ENCODE results near the gene PDZD8. TPM values are rescaled to one million over a fixed set of nuclear protein-coding genes. Genes with fewer than 3 reads are reported as not detected.
"Not testable (repeated sequence)": the region's sequence is repeated elsewhere in the genome, so short reads cannot be mapped to it uniquely, and the experiment has no call there.

PDZD8 gene
- total RNA-seq, 2 experiments from 2014 or later, result 15.5 to 16.2 TPM

GRCh38 chr10:117306674-117307073 is 68.6 kb downstream of the PDZD8 start:
- Mint-ChIP-seq H3K27me3 (no peaks in the 10 kb centered on the region), H3K36me3 (ENCODE audit: low read depth) (peaks cover 38% of the 10 kb centered on the region), H3K4me1 (ENCODE audit: low read depth) (peaks cover 22% of the 10 kb centered on the region), H3K9me3 (peaks cover 12% of the 10 kb centered on the region), H3K4me3 (no peak overlapping the region), H3K27ac (no peak overlapping the region)
- intact Hi-C loops (cut with micrococcal nuclease), result no loop called here
- ChIA-PET POLR2A (no interaction called here), CTCF (interaction anchor here (1.1 kb wide), 1 partner anchor 13 kb away, joined by 3 read pairs; no protein-coding TSS in a partner anchor)
- TF ChIP-seq, protein P1, sequence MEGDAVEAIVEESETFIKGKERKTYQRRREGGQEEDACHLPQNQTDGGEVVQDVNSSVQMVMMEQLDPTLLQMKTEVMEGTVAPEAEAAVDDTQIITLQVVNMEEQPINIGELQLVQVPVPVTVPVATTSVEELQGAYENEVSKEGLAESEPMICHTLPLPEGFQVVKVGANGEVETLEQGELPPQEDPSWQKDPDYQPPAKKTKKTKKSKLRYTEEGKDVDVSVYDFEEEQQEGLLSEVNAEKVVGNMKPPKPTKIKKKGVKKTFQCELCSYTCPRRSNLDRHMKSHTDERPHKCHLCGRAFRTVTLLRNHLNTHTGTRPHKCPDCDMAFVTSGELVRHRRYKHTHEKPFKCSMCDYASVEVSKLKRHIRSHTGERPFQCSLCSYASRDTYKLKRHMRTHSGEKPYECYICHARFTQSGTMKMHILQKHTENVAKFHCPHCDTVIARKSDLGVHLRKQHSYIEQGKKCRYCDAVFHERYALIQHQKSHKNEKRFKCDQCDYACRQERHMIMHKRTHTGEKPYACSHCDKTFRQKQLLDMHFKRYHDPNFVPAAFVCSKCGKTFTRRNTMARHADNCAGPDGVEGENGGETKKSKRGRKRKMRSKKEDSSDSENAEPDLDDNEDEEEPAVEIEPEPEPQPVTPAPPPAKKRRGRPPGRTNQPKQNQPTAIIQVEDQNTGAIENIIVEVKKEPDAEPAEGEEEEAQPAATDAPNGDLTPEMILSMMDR (IDR thresholded peaks at IDR 0.05), result no peak
- DNase-seq, result no peak
- ATAC-seq, result no peak

DNA sequence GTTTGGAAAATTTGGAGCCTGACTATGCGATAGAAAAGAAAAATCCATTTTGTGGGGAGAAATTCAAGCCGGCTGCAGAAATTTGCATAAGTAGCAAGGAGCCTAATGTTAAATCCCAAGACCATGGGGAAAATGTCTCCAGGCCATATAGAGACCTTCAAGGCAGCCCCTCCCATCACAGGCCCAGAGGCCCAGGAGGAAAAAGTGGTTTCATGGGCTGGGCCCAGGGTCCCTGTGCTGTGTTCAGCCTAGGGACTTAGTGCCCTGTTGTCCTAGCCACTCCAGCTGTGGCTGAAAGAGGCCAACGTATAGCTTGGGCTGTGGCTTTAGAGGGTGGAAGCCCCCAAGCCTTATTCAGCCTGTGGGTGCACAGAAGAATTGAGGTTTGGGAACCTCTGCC is 71.8 kb downstream of the PDZD8 start:
- H3K27me3 Mint-ChIP-seq; intact Hi-C loops (cut with micrococcal nuclease); CTCF ChIA-PET; POLR2A ChIA-PET; DNase-seq; H3K27ac Mint-ChIP-seq; H3K4me3 Mint-ChIP-seq; ATAC-seq; H3K4me1 Mint-ChIP-seq (ENCODE audit: low read depth): not testable (repeated sequence)
- H3K9me3 Mint-ChIP-seq, result peaks cover 20% of the 10 kb centered on the region
- peaks cover 45% of the 10 kb centered on the region for H3K36me3 Mint-ChIP-seq (ENCODE audit: low read depth)

DNA sequence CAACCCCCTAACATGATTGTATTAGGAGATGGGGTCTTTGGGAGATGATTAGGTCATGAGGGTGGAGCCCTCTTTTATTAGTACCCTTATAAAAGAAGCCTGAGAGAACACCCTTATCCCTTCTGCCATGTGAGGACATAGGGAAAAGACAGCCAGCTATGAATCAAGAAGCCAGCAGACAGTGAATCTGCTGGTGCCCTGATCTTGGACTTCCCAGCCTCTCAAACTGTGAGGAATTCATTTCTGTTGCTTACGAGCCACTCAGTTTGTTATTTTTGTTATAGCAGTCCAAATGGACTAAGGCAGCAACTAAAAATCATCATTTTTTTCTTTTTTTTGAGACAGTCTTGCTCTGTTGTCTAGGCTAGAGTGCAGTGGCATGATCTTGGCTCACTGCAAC is 74.6 kb downstream of the PDZD8 start:
- Mint-ChIP-seq H3K4me3 (no peak overlapping the region), H3K36me3 (ENCODE audit: low read depth) (peaks cover 37% of the 10 kb centered on the region), H3K27me3 (no peaks in the 10 kb centered on the region), H3K27ac (no peak overlapping the region), H3K4me1 (ENCODE audit: low read depth) (peaks cover 6% of the 10 kb centered on the region), H3K9me3 (peaks cover 20% of the 10 kb centered on the region)
- TF ChIP-seq, protein P1 (IDR thresholded peaks at IDR 0.05), result no peak
- ChIA-PET POLR2A (no interaction called here), CTCF (interaction anchor here (1.6 kb wide), 1 partner anchor 84 kb away, joined by 9 read pairs; no protein-coding TSS in a partner anchor)
- no peak for DNase-seq
- intact Hi-C loops (cut with micrococcal nuclease), result no loop called here
- ATAC-seq, result no peak

GRCh38 chr10:117299435-117299834 is 75.8 kb downstream of the PDZD8 start:
- peaks cover 34% of the 10 kb centered on the region for H3K36me3 Mint-ChIP-seq (ENCODE audit: low read depth)
- ATAC-seq, result no peak
- ChIA-PET POLR2A (no interaction called here), CTCF (interaction anchor here (0.8 to 1.6 kb wide), 2 partner anchors 21 to 83 kb away, joined by 3 to 9 read pairs; no protein-coding TSS in a partner anchor)
- H3K4me3 Mint-ChIP-seq, result no peak overlapping the region
- no peaks in the 10 kb centered on the region for H3K27me3 Mint-ChIP-seq
- no peak overlapping the region for H3K27ac Mint-ChIP-seq
- H3K4me1 Mint-ChIP-seq (ENCODE audit: low read depth), result peaks cover 6% of the 10 kb centered on the region
- no peak for DNase-seq
- H3K9me3 Mint-ChIP-seq, result peaks cover 20% of the 10 kb centered on the region
- TF ChIP-seq, protein P1 (IDR thresholded peaks at IDR 0.05), result no peak
- intact Hi-C loops (cut with micrococcal nuclease), result no loop called here

DNA sequence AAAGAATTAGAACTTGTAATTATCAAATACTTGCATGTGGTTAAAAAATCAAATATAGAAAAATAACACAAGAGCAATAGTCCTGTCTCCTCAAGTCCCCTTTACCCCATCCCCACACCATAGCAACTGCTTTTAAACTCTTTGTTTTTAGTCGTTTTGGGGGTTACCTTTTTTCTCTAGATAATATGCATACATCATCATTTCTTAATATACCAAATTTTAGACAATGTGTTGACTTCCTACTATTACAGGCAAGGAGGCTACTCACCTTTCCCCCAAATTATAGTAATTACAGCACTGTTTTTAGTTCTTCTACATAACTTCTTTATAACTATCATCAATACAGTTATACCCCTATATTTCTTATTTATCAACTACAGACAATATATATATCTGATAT is 77.0 kb downstream of the PDZD8 start:
- Mint-ChIP-seq H3K9me3 (peaks cover 16% of the 10 kb centered on the region), H3K4me3 (no peak overlapping the region), H3K27me3 (no peaks in the 10 kb centered on the region), H3K27ac (no peak overlapping the region), H3K36me3 (ENCODE audit: low read depth) (peaks cover 24% of the 10 kb centered on the region), H3K4me1 (ENCODE audit: low read depth) (peaks cover 6% of the 10 kb centered on the region)
- TF ChIP-seq, protein P1 (IDR thresholded peaks at IDR 0.05), result no peak
- DNase-seq (no peak), ATAC-seq (no peak)
- POLR2A ChIA-PET, result no interaction called here
- CTCF ChIA-PET, result no interaction called here
- intact Hi-C loops (cut with micrococcal nuclease), result no loop called here

Measured in activated CD8-positive, alpha-beta T cell treated with anti-CD3 and anti-CD28 coated beads for 36 hours (primary cell).